K562 (cell line): ENCODE measurements around the gene PGR. TPM values are rescaled to one million over a fixed set of nuclear protein-coding genes. Genes with fewer than 3 reads are reported as not detected.

Experiments
- HDGF ChIP-seq: fragments of 450-650 bp; IDR thresholded peaks from 2 replicates; pipeline ENCODE4 v1.6.1; 2016
- KAT2B ChIP-seq: IDR thresholded peaks from one replicate; pipeline ENCODE4 v1.6.1; 2012; ENCODE audit warnings: low read depth, mild to moderate bottlenecking, control low read depth, inconsistent platforms, low read length, moderate library complexity
- KDM2B ChIP-seq: fragments of 250-450 bp; sonication (Bioruptor Pico); IDR thresholded peaks from 2 replicates; pipeline ENCODE4 v1.8.0; 2021; ENCODE audit warnings: mild to moderate bottlenecking, moderate library complexity
- KLF16 ChIP-seq: IDR thresholded peaks from 2 replicates; pipeline ENCODE4 v1.6.1; 2016; ENCODE audit warnings: antibody characterized with exemption
- PHF20 ChIP-seq: fragments of 450-650 bp; IDR thresholded peaks from 2 replicates; pipeline ENCODE4 v1.6.1; 2018; ENCODE audit not compliant: partially characterized antibody
- POLR2AphosphoS2 ChIP-seq: IDR thresholded peaks from 2 replicates; pipeline ENCODE4 v1.6.1; 2012; ENCODE audit warnings: low read length, improper control_type of control experiment
- RCOR1 ChIP-seq, 2 experiments: IDR thresholded peaks; 2 replicates each; pipeline ENCODE4 v1.6.1; 2012; ENCODE audit warnings: low read depth in 2 of 2, low read length in 2 of 2, borderline replicate concordance in 1 of 2, improper control_type of control experiment in 1 of 2
- REST ChIP-seq, 2 experiments: fragments of 450-650 bp; formaldehyde crosslinking in 1 of 2; IDR thresholded peaks; 2 replicates each; pipeline versions ENCODE4 v1.4.0 to v1.6.1; 2014 to 2020; ENCODE audit warnings: mild to moderate bottlenecking in 2 of 2, borderline replicate concordance in 1 of 2, low read depth in 1 of 2
- SMARCE1 ChIP-seq: fragments of 450-650 bp; IDR thresholded peaks from 2 replicates; pipeline ENCODE4 v1.7.1; 2016; ENCODE audit warnings: mild to moderate bottlenecking
- SP2 ChIP-seq: IDR thresholded peaks from 2 replicates; pipeline ENCODE4 v1.6.1; 2011; ENCODE audit warnings: mild to moderate bottlenecking, low read depth, low read length, moderate library complexity; ENCODE audit not compliant: poor library complexity, severe bottlenecking; ENCODE audit errors: extremely low read depth
- ZFP36 ChIP-seq: fragments of 150-350 bp; IDR thresholded peaks from 2 replicates; pipeline ENCODE4 v1.6.1; 2018; ENCODE audit warnings: low read length, low read depth; ENCODE audit not compliant: partially characterized antibody
- ZFX ChIP-seq: sonication (generic); formaldehyde crosslinking; IDR thresholded peaks from 2 replicates; pipeline ENCODE4 v1.8.0; 2022; ENCODE audit warnings: mild to moderate bottlenecking, missing genetic modification reagents, moderate library complexity
- ZNF212 ChIP-seq: fragments of 450-650 bp; formaldehyde crosslinking; IDR thresholded peaks from 2 replicates; pipeline ENCODE4 v1.4.0; 2020; ENCODE audit warnings: mild to moderate bottlenecking
- ZNF23 ChIP-seq: fragments of 250-450 bp; sonication (Bioruptor Pico); IDR thresholded peaks from 2 replicates; pipeline ENCODE4 v1.4.0; 2020; ENCODE audit warnings: mild to moderate bottlenecking
- polyA plus RNA-seq, 8 experiments: library from polyadenylated mRNA; depleted of rRNA in 4 of 8; stranded (reverse) in 5 of 8; unstranded in 3 of 8; fragments of >200 nt; fragmentation: Nextera tagmentation in 2 of 8; fragmentation: Illumina TruSeq in 1 of 8; extraction: Ambion mirVana in 2 of 8; extraction: Trizol in 1 of 8; gene quantifications; 2 replicates each; pipeline versions ENCODE4 v1.2.1 to v1.2.3, GENCODE V29; 2011 to 2014; ENCODE audit warnings: inconsistent platforms in 1 of 8, missing spikeins in 1 of 8
- total RNA-seq, 7 experiments: library from RNA; depleted of rRNA in 6 of 7; stranded (reverse); fragments of >200 nt in 6 of 7; fragmentation: Illumina TruSeq in 2 of 7; extraction: Trizol in 2 of 7; gene quantifications; 2 replicates each; pipeline versions ENCODE4 v1.2.1 to v1.2.3, GENCODE V29; 2011 to 2021; ENCODE audit warnings: low replicate concordance in 1 of 7
- TF ChIP-seq, protein P1 (sequence below): fragments of 450-650 bp; formaldehyde crosslinking; IDR thresholded peaks from 2 replicates; pipeline ENCODE4 v1.4.0; 2020; ENCODE audit warnings: mild to moderate bottlenecking, moderate library complexity
- TF ChIP-seq, protein P2 (sequence below): sonication (generic); formaldehyde crosslinking; IDR thresholded peaks from 2 replicates; pipeline ENCODE4 v1.8.0; 2023; ENCODE audit warnings: mild to moderate bottlenecking, missing genetic modification reagents
- TF ChIP-seq, protein P3 (sequence below): fragments of 250-450 bp; sonication (Bioruptor Pico); IDR thresholded peaks from 2 replicates; pipeline ENCODE4 v1.4.0; 2020; ENCODE audit warnings: borderline replicate concordance

Gene PGR
- total and polyA plus RNA-seq, 9 of the 15 experiments (the other 6 are each of a cell fraction or from before 2014, with no cell fraction given) = 0.43 to 2.4 (median 1.3) TPM

GRCh38 chr11:101049123-101049522 is 80.5 kb downstream of the PGR start (continued):
- TF ChIP-seq ZFP36 (no peak), RCOR1 (IDR thresholded peaks at IDR 0.05; ENCODE audit: borderline replicate concordance in 1 of 2, low read depth in 2 of 2, low read length in 2 of 2) (no peak), HDGF (no peak), KAT2B (no peak), ZFX (CRISPR knock-in tag) (no peak), KLF16 (no peak), POLR2AphosphoS2 (no peak), ZNF212 (no peak), SMARCE1 (0 out of 2 replicates have a peak, but pooled peaks have one; percentile 14), KDM2B (CRISPR knock-in tag) (no peak), ZNF23 (CRISPR knock-in tag) (no peak), REST (IDR thresholded peaks at IDR 0.05; ENCODE audit: borderline replicate concordance) (peak; percentile 58; the same call in 1 of the 2 replicates), REST (CRISPR knock-in tag; IDR thresholded peaks at IDR 0.05; ENCODE audit: low read depth) (no peak), PHF20 (no peak), SP2 (no peak)
- TF ChIP-seq, protein P1, sequence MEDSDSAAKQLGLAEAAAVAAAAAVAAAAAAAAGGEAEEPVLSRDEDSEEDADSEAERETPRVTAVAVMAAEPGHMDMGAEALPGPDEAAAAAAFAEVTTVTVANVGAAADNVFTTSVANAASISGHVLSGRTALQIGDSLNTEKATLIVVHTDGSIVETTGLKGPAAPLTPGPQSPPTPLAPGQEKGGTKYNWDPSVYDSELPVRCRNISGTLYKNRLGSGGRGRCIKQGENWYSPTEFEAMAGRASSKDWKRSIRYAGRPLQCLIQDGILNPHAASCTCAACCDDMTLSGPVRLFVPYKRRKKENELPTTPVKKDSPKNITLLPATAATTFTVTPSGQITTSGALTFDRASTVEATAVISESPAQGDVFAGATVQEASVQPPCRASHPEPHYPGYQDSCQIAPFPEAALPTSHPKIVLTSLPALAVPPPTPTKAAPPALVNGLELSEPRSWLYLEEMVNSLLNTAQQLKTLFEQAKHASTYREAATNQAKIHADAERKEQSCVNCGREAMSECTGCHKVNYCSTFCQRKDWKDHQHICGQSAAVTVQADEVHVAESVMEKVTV (CRISPR knock-in tag) = no peak
- TF ChIP-seq, protein P2, sequence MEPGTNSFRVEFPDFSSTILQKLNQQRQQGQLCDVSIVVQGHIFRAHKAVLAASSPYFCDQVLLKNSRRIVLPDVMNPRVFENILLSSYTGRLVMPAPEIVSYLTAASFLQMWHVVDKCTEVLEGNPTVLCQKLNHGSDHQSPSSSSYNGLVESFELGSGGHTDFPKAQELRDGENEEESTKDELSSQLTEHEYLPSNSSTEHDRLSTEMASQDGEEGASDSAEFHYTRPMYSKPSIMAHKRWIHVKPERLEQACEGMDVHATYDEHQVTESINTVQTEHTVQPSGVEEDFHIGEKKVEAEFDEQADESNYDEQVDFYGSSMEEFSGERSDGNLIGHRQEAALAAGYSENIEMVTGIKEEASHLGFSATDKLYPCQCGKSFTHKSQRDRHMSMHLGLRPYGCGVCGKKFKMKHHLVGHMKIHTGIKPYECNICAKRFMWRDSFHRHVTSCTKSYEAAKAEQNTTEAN (CRISPR knock-in tag) = no peak
- TF ChIP-seq, protein P3, sequence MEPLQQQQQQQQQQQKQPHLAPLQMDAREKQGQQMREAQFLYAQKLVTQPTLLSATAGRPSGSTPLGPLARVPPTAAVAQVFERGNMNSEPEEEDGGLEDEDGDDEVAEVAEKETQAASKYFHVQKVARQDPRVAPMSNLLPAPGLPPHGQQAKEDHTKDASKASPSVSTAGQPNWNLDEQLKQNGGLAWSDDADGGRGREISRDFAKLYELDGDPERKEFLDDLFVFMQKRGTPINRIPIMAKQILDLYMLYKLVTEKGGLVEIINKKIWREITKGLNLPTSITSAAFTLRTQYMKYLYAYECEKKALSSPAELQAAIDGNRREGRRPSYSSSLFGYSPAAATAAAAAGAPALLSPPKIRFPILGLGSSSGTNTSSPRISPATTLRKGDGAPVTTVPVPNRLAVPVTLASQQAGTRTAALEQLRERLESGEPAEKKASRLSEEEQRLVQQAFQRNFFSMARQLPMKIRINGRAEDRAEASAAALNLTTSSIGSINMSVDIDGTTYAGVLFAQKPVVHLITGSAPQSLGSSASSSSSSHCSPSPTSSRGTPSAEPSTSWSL (CRISPR knock-in tag) = no peak
